ENCODE measurements around the gene OARD1.
"Not testable (repeated sequence)": the region's sequence is repeated elsewhere in the genome, so short reads cannot be mapped to it uniquely, and the experiment has no call there.

Gene OARD1

DNA sequence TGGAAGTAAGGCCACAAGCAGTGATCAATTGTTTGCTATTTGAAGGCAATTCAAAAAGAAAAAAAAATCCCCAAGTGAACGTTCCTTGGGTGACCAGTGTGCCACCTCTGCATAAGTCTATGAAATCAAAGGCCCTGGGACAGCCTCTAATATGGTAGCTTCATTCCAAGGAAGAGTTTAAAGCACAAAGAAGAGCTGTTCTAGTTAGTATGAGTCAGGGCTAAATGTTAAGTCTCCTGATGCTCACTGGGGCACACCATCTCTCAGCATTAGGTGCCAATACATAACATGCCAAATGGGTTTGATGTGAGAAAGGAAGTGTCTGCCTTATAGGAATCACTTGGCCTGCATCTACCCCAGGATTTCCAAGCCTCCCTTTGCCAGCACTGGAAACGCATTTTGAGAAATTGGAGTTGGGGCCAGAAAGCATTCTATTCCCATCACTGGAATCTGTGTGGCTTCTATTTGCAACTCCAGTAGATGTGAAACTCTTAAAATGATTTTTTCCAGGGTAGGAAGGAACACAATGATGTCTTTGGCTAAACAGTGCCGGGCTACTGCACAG lies 46.1 kb downstream of the OARD1 start:
- no peak for DNase-seq (ENCODE audit: low spot score)

DNA sequence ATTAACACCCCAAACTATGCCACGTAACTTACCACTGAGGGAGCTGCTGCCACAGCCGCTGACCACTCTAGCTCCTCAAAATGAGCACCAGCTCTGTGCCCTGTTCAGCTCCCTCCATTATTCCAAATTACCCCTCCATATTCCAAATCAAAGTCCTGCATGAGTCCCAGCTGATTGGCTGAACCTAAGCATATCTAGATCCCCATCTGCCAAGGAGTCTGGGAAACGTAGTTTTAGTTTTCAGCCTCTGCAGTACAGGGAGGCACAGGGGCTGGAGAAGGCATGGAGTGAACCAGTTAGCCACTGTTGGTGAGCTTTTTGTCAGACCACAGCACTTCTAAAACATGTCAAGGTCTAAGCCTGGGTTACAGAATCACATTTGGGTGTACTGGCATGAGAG lies 49.0 kb downstream of the OARD1 start:
- DNase-seq (ENCODE audit: low spot score), result no peak

DNA sequence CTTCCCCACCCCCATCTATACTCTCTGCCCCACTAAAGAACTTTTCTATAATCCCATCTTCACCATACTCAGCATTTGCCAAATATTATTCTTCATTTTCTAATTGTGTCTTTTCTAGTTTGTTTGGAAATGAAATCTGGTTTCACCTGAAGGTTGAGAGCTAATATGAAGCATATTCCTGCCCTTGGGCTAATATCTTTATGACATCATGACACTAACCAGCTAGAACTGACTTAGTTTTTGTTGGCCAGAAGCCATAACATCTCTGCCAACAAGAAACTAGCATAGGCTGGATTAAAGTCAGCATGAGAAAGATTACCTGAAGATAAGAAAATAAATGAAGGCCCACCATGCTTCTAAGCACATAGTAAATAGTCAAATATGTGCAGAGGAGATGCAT lies 49.9 kb downstream of the OARD1 start:
- no peak for DNase-seq (ENCODE audit: low spot score)

DNA sequence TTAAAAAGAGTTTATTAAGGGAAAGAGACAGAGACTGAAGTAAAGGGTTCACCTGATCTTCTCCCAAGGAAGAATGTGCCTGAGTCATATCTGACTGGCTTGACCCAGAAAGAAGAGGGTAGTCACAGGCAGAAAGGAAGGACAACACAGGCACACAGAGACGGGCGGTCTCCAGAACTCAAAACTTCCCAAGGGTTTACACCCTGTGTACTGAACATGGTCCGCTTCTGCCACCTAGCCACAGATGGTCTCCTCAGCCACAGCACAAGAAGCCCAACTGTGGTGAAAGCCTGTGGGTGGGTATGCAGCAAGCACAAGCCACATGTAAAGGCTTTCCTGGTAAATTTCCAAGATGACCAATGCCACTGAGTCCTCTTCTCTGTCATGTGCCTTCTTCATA lies 50.3 kb downstream of the OARD1 start:
- no peak for DNase-seq (ENCODE audit: low spot score)

DNA sequence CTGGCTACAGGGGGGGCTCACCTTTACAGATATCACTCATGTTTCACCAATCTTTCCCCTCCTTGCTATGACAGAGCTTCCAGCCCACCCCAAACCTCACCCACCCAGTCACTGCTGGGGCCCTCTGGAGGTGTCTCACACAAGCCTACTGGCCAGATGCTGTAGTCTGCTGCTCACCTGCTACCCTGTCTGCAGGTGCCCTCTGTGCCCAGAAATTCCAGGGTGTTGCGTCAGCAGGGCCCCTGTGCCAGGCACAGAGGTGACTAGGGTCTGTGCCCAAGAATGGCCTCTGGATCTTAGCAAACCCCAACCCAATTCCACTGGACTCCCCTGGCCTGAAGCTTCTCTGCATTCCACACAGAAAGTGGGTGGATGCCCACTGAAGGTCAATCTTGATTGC lies 54.5 kb downstream of the OARD1 start:
- DNase-seq (ENCODE audit: low spot score), result no peak

DNA sequence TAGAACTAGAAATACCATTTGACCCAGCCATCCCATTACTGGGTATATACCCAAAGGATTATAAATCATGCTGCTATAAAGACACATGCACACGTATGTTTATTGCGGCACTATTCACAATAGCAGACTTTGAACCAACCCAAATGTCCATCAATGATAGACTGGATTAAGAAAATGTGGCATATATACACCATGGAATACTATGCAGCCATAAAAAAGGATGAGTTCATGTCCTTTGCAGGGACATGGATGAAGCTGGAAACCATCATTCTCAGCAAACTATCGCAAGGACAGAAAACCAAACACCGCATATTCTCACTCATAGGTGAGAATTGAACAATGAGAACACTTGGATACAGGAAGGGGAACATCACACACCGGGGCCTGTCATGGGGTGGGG lies 56.3 kb downstream of the OARD1 start:
- not testable (repeated sequence) for DNase-seq (ENCODE audit: low spot score)

DNA sequence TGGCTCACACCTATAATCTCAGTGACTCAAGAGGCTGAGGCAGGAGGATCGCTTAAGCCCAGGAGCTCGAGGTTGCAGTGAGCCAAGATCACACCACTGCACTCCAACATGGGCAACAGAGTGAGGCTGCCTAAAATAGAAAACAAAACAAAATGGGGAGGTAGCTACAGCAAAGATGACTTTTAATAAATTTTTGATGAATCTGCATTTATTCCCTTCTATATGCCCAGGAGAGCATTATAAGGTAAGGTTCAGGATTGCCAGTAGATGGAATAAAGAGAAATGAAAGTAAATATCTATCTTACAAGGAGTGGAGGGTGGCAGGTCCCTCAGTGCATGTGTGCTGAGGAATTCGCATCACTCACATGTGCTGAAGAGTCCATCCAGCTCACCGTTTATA lies 57.4 kb downstream of the OARD1 start:
- DNase-seq (ENCODE audit: low spot score), result no peak

Measured in NAMALWA (cell line).